Measurements from ENCODE around the gene BTG2.

The BTG2 gene

GRCh38 chr1:203278885-203279406, 26.4 kb upstream of the BTG2 start:
- Histone ChIP-seq H3K27me3 (no peaks in the 10 kb centered on the region), H3K36me3 (no peaks in the 10 kb centered on the region), H3K4me3 (ENCODE audit: low read depth in 1 of 2, low read length in 1 of 2) (no peak overlapping the region), H3K4me1 (ENCODE audit: control insufficient read depth in 1 of 2, insufficient read depth in 1 of 2, low read depth in 1 of 2, low read length in 1 of 2) (peaks cover 92 to 95% of the 10 kb centered on the region in 2 experiments), H3K27ac (peak overlapping the region; percentile 88), H3K9me3 (no peaks in the 10 kb centered on the region)
- no peak for TF ChIP-seq CTCF (IDR thresholded peaks at IDR 0.05)

- Histone ChIP-seq H3K27ac (no peak overlapping the region), H3K9me3 (no peaks in the 10 kb centered on the region), H3K4me3 (ENCODE audit: low read depth in 1 of 2, low read length in 1 of 2) (no peak overlapping the region), H3K36me3 (no peaks in the 10 kb centered on the region), H3K4me1 (ENCODE audit: control insufficient read depth in 1 of 2, insufficient read depth in 1 of 2, low read depth in 1 of 2, low read length in 1 of 2) (peaks cover 92 to 95% of the 10 kb centered on the region in 2 experiments), H3K27me3 (no peaks in the 10 kb centered on the region)
- TF ChIP-seq CTCF (IDR thresholded peaks at IDR 0.05), result no peak
Observed at GRCh38 chr1:203280061-203280460, 25.3 kb upstream of the BTG2 start.

GRCh38 chr1:203281033-203281432, 24.3 kb upstream of the BTG2 start:
- Histone ChIP-seq H3K27me3 (no peaks in the 10 kb centered on the region), H3K36me3 (no peaks in the 10 kb centered on the region), H3K27ac (peak overlapping the region; percentile 98), H3K4me1 (ENCODE audit: control insufficient read depth in 1 of 2, insufficient read depth in 1 of 2, low read depth in 1 of 2, low read length in 1 of 2) (peaks cover 92 to 95% of the 10 kb centered on the region in 2 experiments), H3K4me3 (ENCODE audit: low read depth in 1 of 2, low read length in 1 of 2) (no peak overlapping the region), H3K9me3 (no peaks in the 10 kb centered on the region)
- no peak for TF ChIP-seq CTCF (IDR thresholded peaks at IDR 0.05)

GRCh38 chr1:203281851-203282661, 23.3 kb upstream of the BTG2 start:
- H3K9me3 ChIP-seq, result no peaks in the 10 kb centered on the region
- no peak for TF ChIP-seq CTCF (IDR thresholded peaks at IDR 0.05)
- no peaks in the 10 kb centered on the region for H3K27me3 ChIP-seq
- H3K4me3 ChIP-seq (ENCODE audit: low read depth in 1 of 2, low read length in 1 of 2), result no peak overlapping the region
- H3K4me1 ChIP-seq (ENCODE audit: control insufficient read depth in 1 of 2, insufficient read depth in 1 of 2, low read depth in 1 of 2, low read length in 1 of 2), result peaks cover 93 to 95% of the 10 kb centered on the region in 2 experiments
- H3K27ac ChIP-seq, result peak overlapping the region; percentile 98
- no peaks in the 10 kb centered on the region for H3K36me3 ChIP-seq

- Histone ChIP-seq H3K36me3 (no peaks in the 10 kb centered on the region), H3K4me1 (ENCODE audit: control insufficient read depth in 1 of 2, insufficient read depth in 1 of 2, low read depth in 1 of 2, low read length in 1 of 2) (peaks cover 91 to 95% of the 10 kb centered on the region in 2 experiments), H3K4me3 (ENCODE audit: low read depth in 1 of 2, low read length in 1 of 2) (no peak overlapping the region), H3K27ac (peak overlapping the region; percentile 98), H3K27me3 (no peaks in the 10 kb centered on the region), H3K9me3 (no peaks in the 10 kb centered on the region)
- no peak for TF ChIP-seq CTCF (IDR thresholded peaks at IDR 0.05)
Observed at GRCh38 chr1:203282720-203283542, 22.4 kb upstream of the BTG2 start.

Data from neutrophil (primary cell).